ENCODE results near the gene TXNRD3.

DNA sequence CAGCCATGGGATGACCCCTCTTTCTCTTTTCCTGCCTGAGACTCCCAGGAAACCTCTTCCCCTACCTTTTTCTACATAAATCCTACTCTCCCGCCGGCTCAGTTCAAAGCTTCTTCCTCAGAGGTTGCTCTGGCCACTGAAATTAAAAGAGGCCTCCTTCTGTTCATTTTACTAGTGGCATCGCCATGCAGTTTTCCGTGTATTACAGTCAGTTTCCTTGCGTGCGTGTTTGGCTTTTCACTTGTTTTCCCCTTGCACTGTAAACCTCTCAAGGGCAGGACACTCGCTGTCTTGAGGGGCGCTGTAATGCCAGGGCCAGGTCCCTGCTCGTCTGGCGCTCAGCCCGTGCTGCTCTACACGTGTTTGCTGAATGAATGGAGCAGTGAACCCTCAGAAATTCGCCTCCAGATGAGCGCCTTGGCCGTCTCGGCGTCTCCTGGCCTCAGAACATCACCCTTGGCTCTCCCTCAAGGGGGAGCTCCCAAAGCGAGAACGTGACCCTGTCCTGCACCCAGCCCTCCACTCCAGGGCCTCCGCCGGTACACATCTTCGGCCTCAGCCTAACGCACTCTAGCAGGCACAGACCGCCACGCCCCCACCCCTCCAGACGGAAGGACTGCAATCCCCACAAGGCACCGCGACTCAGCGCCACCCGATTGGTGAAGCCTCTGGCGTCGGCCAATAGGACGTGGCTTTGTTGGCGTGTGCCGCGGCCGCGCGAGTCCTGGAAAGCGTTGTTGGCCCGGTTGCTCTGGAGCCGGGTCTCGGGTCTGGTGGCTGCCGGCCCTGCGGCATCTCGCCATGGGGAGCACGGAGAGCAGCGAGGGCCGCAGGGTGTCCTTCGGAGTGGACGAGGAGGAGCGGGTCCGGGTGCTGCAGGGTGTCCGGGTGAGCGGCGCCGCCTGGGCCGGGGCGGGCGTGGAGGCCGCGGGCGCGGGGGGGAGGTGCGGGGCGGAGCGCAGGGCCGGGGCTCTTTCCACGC, 48.9 kb upstream of the TXNRD3 start, which contains the start of gene CHCHD6:
- TF ChIP-seq, protein P1, sequence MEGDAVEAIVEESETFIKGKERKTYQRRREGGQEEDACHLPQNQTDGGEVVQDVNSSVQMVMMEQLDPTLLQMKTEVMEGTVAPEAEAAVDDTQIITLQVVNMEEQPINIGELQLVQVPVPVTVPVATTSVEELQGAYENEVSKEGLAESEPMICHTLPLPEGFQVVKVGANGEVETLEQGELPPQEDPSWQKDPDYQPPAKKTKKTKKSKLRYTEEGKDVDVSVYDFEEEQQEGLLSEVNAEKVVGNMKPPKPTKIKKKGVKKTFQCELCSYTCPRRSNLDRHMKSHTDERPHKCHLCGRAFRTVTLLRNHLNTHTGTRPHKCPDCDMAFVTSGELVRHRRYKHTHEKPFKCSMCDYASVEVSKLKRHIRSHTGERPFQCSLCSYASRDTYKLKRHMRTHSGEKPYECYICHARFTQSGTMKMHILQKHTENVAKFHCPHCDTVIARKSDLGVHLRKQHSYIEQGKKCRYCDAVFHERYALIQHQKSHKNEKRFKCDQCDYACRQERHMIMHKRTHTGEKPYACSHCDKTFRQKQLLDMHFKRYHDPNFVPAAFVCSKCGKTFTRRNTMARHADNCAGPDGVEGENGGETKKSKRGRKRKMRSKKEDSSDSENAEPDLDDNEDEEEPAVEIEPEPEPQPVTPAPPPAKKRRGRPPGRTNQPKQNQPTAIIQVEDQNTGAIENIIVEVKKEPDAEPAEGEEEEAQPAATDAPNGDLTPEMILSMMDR (IDR thresholded peaks at IDR 0.05; ENCODE audit: borderline replicate concordance, extremely low read depth, low read length, poor library complexity, severe bottlenecking) = peak; percentile 47
- TF ChIP-seq EZH2 (IDR thresholded peaks at IDR 0.05; ENCODE audit: borderline replicate concordance, low read depth, low read length, severe bottlenecking) = no peak
